Measurements from ENCODE around the gene PKIG.

DNA sequence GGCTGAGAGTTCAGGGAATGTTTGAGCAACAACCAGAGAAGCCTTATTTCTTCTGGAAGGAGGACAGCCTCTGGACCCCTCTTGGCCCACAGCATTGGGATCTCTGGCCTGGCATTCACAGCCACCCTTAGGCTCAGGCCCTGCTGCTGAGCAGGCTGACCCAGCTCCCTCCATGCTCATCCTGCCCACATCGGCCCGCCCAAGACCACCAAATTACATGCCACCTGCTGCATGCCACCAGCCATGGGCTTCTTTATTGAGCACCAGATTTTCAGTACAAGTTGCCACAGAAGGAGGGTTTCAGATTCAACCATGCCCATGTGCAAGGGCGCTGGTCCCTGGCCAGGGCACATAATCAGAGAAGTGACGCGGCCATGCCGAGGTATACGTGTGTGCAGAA is 36.9 kb downstream of the PKIG start:
- no peak for TF ChIP-seq POLR2A (IDR thresholded peaks at IDR 0.05; ENCODE audit: low read depth, low read length)
- TF ChIP-seq TAF1 (IDR thresholded peaks at IDR 0.05; ENCODE audit: low read depth, low read length) = no peak
- no peak for TF ChIP-seq SPI1 (IDR thresholded peaks at IDR 0.05; ENCODE audit: low read depth, low read length)

All from GM12891 (cell line).